ENCODE measurements around the gene IL17RB.

Gene IL17RB

GRCh38 chr3:53859178-53859577 is 12.8 kb downstream of the IL17RB start:
- H3K4me3 ChIP-seq (ENCODE audit: low read length) = no peak overlapping the region
- TF ChIP-seq CTCF (conservative IDR thresholded peaks at IDR 0.05; ENCODE audit: low read depth, low read length) = no peak
- no peak for DNase-seq (ENCODE audit: low read depth)

GRCh38 chr3:53860196-53860595 is 13.8 kb downstream of the IL17RB start:
- H3K4me3 ChIP-seq (ENCODE audit: low read length) = no peak overlapping the region
- TF ChIP-seq CTCF (conservative IDR thresholded peaks at IDR 0.05; ENCODE audit: low read depth, low read length) = no peak
- DNase-seq (ENCODE audit: low read depth) = no peak

- no peak for TF ChIP-seq CTCF (conservative IDR thresholded peaks at IDR 0.05; ENCODE audit: low read depth, low read length)
- no peak for DNase-seq (ENCODE audit: low read depth)
- H3K4me3 ChIP-seq (ENCODE audit: low read length) = no peak overlapping the region
Measured at GRCh38 chr3:53862241-53862640, 15.9 kb downstream of the IL17RB start.

GRCh38 chr3:53863145-53863544 is 16.8 kb downstream of the IL17RB start:
- no peak overlapping the region for H3K4me3 ChIP-seq (ENCODE audit: low read length)
- DNase-seq (ENCODE audit: low read depth) = no peak
- no peak for TF ChIP-seq CTCF (conservative IDR thresholded peaks at IDR 0.05; ENCODE audit: low read depth, low read length)

GRCh38 chr3:53865732-53866499 is 19.5 kb downstream of the IL17RB start:
- no peak for TF ChIP-seq CTCF (conservative IDR thresholded peaks at IDR 0.05; ENCODE audit: low read depth, low read length)
- no peak for DNase-seq (ENCODE audit: low read depth)

GRCh38 chr3:53880396-53881345 is 34.3 kb downstream of the IL17RB start:
- no peak for TF ChIP-seq CTCF (conservative IDR thresholded peaks at IDR 0.05; ENCODE audit: low read depth, low read length)
- H3K4me3 ChIP-seq (ENCODE audit: low read length) = peak overlapping the region; percentile 76
- peak; percentile 84 for DNase-seq (ENCODE audit: low read depth)

More at GRCh38 chr3:53865732-53866499, 19.5 kb downstream of the IL17RB start:
- H3K4me3 ChIP-seq (ENCODE audit: low read length) = no peak overlapping the region

Measured in retinal pigment epithelial cell (primary cell).